GM12875 (cell line): Measurements from ENCODE around the gene TESMIN.

ENCODE experiments used
- H3K4me3 ChIP-seq: one replicate; pipeline ENCODE4 v1.5.1; 2011; ENCODE audit warnings: low read depth, low read length, control low read depth
- TF ChIP-seq, protein P1 (sequence below): IDR thresholded peaks from 2 replicates; pipeline ENCODE4 v1.5.1; 2011; ENCODE audit warnings: low read depth, mild to moderate bottlenecking, control low read depth, inconsistent platforms, low read length, moderate library complexity, borderline replicate concordance; ENCODE audit not compliant: insufficient read depth

The TESMIN gene

DNA sequence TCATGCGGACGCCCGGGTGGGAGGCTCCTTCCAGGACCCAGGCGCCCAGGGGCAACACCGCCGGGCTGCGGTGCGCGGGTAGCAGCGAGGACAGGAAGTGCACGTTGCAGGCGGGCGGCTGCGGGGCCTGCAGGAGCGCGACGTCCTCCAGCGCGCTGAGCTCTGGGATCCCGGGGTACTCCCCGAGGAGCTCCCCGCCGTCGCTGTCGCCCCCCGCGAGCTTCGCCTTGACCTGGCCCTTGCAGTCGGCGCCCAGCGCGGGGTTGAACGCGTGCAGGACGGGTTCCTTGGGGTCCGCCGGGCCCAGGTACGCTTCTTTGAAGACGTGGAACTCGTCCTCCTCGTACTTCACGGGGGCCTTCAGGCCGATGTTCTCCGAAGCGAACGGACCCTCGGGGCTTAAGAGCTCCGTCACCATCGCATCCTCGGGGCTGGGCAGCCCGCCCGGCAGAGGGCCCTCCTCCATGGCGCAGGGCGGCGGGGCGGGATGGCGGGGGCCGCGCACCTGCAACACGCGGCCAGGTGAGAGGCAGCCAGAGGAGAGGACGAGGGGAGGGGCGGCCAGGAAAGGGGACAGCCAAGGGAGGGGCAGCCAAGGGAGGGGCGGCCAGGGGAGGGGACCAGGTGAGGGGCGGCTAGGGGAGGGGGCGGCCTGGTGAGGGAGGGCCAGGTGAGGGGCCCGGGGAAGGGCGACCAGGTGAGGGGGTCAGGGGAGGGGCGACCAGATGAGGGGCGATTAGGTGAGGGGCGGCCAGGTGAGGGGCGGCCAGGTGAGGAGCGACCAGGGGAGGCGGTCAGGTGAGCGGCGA, 921 bp downstream of the TESMIN start:
- no peak overlapping the region for H3K4me3 ChIP-seq
- TF ChIP-seq, protein P1, sequence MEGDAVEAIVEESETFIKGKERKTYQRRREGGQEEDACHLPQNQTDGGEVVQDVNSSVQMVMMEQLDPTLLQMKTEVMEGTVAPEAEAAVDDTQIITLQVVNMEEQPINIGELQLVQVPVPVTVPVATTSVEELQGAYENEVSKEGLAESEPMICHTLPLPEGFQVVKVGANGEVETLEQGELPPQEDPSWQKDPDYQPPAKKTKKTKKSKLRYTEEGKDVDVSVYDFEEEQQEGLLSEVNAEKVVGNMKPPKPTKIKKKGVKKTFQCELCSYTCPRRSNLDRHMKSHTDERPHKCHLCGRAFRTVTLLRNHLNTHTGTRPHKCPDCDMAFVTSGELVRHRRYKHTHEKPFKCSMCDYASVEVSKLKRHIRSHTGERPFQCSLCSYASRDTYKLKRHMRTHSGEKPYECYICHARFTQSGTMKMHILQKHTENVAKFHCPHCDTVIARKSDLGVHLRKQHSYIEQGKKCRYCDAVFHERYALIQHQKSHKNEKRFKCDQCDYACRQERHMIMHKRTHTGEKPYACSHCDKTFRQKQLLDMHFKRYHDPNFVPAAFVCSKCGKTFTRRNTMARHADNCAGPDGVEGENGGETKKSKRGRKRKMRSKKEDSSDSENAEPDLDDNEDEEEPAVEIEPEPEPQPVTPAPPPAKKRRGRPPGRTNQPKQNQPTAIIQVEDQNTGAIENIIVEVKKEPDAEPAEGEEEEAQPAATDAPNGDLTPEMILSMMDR = no peak

DNA sequence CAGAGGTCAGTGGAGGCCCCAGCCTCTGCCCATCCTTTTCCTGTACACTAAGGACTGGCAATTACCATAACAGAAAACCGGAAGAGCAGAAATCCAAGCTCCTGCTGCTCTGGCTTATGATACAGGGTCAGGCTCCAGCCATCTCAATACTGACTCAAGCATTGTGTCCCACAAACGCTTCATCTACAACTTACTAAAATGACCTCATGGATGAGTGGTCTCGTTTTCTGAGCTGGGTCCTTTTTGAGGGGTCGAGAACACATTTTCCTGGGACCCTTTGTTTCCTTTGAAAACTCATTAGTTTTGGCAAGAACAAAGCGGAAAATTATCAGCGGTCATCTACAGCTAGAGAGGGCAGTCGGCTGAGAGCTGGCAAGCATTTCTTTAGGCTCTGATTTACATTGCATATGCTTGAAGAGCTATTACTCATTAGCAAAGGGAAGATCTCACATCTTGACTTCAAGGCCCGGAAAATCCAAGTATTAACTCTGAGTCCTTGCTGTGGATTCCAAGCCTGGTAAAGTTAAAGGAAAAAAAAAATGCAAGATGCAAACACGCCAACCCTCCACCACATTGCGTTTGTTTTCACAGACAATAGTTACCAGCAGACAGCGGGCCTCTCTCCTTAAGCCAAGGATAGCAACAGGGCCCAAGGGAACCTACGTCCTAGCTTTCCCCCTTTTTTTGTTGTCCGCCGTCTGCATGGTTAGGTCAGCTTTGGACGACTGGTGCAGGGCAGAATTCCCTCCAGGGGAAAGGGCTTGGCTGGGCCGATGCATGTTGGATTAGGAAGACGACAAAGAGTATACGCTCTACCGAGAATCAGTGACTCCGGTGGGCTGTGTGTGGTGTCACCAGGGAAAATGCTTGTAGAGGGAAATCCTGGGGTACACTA, 1.8 kb downstream of the TESMIN start:
- no peak overlapping the region for H3K4me3 ChIP-seq
- TF ChIP-seq, protein P1 = no peak

DNA sequence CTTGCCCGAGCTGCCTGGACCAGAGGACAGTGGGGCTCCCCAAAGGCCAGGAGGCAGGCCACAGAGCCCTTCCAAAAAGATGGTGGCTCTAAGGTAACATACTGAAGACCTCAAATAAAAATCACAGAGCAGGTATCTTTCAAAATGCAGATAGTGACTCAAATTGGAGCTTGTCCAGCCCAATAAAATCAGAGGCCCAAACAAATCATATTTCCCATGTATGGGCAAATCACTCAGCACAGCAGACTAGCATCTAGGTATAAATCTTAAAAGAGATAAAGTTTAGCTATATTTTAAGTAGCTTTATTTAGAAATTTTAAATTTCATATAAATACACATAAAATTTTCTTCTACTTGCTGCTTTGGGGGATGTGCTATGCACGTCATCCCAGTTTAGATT, 3.3 kb downstream of the TESMIN start:
- TF ChIP-seq, protein P1 = no peak
- no peak overlapping the region for H3K4me3 ChIP-seq

DNA sequence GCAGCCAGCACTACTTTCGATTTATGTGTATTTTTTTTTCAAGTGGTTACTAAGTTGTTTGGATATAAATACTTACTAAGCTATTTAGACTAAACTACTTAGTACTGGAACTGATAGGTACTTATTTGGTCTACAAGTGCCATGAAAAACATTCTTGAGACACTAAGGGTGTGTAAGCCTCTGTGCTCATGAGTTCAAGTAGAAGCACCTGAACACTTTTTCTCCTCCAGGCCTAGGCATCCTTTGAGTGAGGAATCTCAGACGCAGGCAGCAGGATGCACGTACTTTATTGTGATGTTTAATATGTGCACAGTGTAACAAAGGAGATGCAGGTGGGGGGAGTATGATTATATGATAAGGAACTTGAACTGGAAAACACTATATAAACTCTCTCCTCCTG, 7.8 kb downstream of the TESMIN start:
- TF ChIP-seq, protein P1 = no peak
- no peak overlapping the region for H3K4me3 ChIP-seq

DNA sequence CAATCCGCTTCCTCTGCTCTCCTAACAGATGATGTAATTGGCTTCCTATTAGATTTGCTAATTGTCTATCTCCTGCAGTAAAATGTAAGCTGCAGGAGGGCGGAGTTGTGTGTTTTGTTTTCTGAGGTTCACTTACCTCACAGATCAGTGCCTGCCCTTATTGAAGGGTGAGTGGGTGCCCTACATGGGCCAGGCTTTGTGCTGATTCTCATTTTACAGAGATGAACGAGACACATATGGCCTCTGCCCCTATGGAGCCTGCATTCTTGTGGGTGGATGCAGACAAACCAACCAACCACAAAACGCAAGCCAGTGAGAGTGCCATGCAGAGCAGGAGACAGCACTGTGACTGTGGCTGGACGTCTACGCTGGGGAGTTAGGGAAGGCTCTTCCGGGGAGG, 9.9 kb downstream of the TESMIN start:
- H3K4me3 ChIP-seq = no peak overlapping the region
- TF ChIP-seq, protein P1 = no peak

DNA sequence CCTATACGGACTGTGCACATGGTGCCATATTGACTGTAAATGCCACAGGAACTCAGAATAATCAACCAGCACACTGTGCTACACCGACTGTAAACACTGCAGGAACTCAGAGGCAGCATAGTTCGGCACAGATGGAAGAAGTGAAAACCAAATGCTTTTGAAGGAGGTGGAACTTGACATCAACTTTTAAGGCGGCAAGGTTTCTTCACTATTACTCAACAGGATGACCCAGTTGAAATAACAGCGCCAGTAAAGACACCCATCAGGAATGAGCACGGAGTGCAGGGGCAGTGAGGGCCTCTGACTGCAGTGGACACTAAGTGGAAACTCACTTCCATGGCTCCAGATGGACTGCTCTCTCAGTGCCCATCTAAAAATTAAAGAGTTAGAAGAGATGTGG, 15.7 kb downstream of the TESMIN start:
- TF ChIP-seq, protein P1 = no peak
- no peak overlapping the region for H3K4me3 ChIP-seq
